Activated CD8-positive, alpha-beta memory T cell treated with anti-CD3 and anti-CD28 coated beads, Interleukin-2, amount 50 U/mL, for 48 hours (primary cell): Measurements from ENCODE around the gene SAMD8.

Source experiments
- DNase-seq: peaks from one replicate; pipeline ENCODE4 v3.0.0-alpha.2; 2020

SAMD8 gene

DNA sequence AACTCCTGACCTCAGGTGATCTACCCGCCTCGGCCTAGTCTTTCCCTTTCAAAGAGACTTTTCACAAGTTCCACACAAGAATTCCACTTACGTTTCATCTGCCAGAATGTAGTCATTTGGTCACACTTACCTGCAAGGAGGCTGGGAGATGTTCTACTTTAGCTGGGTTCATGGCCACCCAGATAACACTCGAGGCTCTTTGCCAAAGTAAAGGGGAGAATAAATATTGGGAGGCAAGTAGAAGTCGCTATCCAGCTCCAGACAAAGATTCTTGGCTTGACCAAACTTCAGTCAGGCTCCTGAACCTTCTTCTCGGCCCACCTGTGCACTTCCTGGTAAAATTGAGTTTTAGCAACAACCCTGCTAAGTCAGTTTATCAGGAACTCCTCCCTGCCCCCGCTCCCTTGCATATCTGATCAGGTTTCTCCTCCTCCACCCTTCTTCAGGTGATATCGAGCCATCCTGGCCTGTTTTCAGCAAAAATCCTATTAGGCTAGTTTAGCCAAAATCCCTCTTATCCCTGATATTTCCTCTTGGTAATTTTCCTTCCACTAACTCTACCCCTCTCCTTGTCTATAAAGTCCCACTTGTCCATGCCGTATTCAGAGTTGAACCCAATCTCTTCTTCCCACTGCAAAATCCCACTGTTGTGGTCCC is 25.1 kb upstream of the SAMD8 start:
- no peak for DNase-seq

DNA sequence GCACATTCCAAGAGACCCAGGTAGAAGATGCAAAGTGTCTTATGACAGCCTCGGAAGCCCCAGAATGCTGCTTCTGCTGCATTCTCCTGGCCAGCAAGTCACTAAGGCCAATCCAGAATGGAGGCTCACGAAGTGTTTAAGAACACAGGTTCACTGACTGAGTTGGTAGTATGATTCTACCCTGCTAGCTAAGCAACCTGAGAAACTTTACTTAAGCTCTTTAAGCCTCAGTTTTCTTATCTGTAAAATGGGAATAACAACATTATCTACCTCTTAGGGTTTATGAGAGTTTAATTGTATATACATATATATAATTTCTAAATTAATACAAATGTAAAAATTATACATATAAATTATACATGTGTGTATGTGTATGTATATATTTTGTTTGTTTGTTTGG is 22.8 kb upstream of the SAMD8 start:
- no peak for DNase-seq

DNA sequence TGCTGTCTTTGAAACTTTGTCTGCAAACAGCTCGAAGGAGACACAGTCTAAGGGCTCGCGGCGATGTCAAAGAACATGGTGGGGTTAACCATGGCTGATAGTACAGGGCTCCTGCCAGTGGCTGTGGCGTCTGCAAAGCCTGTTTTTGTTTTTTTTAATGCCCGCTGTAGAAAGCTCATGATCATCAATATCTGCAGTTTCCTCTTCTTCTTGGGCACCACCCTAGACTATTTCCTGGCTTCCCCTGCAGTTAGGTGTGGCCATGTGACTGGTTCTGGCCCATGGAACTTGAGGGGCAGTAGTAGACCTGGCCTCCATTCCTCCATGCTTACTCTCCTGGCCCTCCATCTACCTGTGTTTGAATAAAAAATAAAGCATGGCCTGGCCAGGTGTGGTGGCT is 21.8 kb upstream of the SAMD8 start:
- DNase-seq: no peak

DNA sequence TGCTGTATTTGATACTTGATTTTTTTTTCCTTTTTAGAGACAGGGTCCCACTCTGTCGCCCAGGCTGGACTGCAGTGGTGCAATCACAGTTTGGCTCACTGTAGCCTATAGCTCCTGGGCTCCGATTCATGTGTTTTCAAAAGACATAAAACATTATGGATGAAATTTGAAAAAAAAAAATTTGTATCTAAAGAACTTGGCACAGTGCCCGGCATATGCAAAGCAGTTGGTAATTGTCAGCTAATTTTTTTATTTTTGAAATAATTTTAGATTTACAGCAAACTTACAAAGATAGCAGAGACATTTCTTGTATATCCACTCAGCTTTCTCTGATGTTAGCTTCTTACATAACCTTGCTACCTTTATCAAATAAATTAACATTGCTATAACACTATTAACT is 20.3 kb upstream of the SAMD8 start:
- DNase-seq: no peak

DNA sequence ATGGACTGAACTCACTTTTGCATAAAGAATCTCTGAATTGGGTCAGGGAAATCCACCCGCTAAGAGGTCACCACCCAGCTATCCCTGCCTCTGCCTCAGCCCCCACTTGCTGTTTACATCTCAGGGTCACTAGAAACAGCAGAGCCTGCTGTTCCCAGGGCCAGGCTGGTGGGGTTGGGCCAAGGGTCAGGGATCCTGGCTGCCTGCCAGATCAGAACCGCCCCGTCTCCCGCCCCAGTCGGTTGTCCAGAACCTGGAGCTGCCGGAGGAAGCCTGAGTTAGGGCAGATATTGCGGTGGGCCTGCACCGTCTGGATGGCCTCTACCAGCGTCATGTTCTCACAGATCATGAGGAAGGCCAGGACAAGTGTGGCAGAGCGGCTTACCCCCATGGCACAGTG is 17.0 kb upstream of the SAMD8 start:
- no peak for DNase-seq

DNA sequence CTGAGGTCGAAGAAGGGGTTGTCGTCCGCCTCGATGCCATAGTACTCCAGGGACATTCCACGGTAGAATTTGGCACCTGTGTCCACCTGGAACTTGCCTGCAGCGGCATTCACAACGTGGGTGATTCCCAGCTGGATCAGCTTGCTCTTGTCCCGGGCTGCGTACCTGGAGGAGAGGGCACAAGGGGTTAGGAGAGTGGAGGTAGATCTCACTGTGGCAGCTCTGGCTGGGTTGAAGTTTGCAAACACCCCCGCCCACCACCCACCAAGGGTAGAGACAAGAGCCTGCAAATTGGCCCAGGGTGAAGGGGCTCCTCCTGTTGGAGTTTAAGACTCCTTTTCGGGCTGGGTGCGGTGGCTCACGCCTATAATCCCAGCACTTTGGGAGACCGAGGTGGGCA is 15.8 kb upstream of the SAMD8 start:
- no peak for DNase-seq

DNA sequence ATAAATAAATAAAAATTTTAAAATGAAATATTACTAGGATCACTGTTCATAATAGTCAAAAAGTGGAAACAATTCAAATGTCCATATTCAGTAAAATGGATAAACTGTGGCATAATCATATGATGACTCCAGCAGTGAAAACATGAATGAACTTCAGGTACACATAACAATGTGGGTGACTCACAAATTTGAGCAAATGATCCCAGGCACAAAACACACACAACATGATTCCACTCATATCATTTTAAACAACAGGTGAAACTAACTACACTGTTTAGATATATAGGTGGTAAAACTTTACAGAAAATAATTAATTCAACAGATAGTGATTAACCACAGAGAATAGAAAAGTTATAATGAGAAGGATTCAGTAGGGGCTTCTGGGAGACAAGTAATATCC is 14.7 kb upstream of the SAMD8 start:
- DNase-seq: no peak

DNA sequence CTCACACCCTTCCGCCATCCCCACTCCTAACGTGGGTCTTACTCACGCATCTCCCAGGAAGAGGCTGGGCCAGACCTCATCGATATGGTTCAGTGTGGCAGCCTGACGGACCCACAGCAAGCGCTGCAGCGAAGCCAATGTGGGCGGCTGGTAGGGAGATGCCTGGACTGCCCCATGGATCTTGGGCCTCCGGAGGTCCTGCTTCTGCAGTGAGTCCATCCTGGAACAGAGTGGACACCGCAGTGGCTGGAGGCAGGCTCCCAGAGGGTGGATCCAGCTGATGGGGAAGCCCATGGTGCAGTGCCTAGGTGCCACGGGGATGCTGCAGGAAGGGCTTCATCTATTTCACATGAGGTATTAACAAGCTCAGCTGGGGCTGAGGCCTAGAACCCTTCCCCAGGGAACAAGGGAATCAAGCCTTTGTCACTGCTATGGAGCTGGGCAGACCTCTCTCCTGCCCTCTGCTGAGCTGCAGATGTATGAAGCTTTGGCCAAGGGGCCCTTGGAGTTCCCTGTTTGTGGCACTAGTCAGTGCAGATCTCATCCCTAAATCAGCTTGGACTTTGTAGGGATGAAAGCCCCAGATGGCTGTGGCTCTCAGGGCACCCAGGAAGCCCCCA is 13.7 kb upstream of the SAMD8 start:
- DNase-seq: no peak

DNA sequence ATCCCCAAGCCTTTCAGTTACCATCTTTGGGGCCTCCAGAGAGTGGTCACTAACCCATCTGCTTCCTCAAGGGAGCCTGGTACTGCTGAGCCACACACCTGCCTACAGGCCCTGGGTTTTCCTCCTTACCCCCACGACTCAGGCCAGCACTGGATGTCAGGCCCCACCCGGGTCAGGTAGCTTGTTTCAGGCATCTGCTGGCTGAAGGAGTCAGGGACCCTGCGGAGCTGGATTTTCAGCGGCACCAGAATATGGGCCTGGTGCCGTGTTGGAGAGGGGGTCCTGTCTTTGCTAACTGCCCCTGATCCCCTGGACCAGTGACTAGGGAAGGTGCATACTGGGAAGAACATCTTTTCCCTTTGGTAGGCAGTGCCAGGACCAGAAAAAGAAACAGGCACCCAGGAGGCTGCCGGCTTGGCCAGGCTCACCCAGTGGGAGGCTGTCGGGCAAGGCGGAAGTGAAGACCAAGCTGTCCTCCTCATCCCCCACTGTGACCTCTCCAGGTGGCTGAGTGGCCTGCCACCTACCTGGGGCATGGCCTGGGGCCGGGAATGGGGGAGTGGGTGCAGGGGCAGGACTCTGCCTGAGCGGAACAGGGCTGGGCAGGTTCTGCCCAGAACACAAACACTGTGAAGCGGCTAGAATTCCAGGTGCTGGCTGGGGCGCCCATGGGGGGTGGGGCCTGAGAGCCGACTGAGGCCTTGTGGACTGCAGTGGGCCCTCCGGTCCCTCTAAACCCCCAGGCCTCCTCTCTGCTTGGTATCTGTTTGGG is 12.4 kb upstream of the SAMD8 start:
- DNase-seq: no peak

DNA sequence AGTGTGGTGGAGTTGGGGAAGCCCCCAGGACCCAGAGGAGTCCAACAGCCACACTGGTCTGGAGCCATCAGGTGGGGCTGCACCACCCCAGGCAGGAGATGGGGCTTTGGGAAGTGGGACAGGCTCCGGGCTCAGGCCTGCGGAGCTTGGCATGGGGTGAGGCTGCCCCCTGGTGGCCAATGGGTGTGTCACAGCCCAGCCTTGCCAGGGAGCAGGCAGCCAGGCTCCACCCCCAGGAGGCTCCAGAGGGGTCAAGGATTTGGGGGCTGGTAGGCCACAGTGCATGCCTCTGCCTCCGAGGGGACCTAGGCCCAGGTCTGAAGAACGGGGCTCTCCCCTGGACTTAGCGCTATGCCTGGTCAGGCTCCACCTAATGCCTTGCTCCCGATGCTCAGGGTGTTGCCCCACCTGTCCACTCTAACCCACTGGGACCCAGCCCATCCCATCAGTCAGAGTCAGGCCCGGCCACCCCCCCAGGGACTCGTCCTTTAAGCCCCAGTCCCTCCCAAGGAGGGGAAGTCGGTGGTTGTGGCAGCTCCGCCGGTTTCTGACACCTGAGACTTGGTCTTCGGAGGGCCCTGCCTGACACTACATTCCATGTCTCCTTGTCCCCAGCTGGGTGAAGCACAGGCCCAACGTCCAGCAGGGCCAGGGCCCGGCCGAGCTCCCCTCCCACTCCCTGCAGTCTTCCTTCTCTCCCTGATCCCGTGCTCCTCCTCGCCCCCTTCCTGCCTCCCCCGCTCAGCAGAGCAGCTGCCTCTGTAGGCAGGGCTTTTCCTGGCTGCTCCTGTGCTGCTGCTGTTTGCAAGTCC is 11.3 kb upstream of the SAMD8 start:
- DNase-seq: peak; percentile 97

DNA sequence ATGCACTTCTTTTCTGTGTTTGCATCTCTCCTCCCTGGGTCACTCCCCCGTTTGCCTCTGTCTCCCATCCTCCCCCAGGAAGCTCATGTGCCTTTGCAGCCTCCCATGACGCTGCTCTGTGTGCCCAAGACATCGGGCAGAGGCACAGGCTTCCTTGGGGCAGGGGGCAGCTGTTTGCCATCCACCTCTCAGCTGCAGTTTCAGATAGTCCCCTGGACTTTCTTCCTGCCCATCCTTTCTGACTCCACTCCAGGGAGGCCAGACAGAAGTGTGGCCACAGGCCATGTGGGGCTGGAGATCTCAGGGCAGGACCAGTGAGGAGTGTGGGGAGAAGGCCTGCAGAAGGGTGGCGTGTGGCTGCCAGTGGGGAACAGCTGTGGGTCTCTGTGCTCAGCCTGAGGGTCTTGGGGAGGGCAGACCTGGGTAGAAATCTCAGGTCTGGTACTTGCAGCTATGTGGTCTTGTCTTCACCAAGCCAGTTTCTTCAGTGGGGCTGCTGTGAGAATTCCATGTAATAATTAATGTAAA is 10.6 kb upstream of the SAMD8 start:
- DNase-seq: no peak

DNA sequence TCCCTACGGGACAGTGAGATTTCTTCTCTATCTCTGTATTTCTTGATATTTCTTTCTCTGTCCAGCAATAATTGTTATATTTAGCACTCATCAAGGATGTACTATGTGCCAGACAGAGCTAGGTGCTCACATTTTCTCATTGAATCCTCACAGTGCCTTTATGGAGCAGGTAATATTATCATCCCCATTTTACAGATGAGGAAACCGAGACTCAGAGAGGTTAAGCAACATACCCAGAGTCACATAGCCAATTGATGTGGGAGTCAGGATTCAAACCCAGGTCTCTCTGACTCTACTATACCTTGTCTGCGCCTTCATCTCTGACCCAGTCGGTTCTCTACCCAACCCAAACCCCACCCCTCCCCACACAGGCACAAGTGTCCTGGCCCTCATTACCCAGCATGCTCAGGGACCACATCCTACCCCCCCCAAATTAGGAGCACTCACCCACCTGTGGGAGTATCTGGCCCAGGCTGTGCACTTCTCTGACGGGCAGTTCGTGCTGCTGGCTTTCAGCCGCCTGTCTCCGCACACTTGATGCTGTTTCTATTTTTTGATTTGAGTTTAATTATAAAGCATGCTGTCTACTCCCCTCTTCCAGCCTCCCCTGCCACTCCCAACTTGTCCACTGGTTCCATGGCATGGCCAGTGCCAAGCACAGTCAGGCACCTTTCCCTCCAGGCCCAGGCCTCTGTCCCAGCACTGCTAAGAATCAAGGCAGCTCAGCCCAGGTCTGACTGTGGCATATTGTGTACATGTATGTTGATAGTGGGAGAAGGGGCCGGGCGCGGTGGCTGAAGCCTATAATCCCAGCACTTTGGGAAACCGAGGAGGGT is 9.8 kb upstream of the SAMD8 start:
- DNase-seq: no peak

DNA sequence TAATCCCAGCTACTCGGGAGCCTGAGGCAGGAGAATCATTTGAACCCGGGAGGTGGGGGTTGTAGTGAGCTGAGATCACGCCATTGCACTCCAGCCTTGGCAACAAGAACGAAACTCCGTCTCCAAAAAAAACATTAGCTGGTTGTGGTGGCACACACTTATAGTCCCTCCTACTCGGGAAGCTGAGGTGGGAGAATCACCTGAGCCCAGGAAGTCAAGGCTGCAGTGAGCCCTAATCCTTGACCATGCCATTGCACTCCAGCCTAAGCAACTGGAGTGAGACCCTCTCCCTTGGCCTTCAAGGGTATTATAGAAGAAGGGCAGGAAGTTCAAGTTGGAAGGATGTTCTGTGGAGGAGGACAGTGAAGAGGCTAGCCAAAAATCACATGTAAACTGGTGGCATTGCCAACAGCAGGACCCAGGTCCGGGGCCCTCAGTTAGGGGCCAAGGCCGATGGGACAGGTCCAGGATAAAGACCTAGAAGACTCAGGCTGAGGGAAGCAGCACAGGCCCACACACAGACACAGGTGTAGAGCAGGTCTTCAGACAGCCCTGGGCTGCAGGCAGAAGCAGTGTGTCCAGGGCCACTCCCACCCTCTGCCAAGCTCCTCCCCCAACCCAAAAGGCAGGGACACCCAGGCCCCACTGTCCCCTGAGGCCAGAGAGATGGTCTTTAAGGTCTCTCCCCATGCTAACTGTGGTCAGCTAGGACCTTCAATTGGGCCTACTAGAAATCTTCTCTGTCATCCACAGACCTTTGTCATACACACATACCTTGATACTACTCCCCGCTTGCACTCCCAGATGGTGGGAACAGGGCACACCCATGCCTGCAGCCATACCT is 8.4 kb upstream of the SAMD8 start:
- DNase-seq: no peak

DNA sequence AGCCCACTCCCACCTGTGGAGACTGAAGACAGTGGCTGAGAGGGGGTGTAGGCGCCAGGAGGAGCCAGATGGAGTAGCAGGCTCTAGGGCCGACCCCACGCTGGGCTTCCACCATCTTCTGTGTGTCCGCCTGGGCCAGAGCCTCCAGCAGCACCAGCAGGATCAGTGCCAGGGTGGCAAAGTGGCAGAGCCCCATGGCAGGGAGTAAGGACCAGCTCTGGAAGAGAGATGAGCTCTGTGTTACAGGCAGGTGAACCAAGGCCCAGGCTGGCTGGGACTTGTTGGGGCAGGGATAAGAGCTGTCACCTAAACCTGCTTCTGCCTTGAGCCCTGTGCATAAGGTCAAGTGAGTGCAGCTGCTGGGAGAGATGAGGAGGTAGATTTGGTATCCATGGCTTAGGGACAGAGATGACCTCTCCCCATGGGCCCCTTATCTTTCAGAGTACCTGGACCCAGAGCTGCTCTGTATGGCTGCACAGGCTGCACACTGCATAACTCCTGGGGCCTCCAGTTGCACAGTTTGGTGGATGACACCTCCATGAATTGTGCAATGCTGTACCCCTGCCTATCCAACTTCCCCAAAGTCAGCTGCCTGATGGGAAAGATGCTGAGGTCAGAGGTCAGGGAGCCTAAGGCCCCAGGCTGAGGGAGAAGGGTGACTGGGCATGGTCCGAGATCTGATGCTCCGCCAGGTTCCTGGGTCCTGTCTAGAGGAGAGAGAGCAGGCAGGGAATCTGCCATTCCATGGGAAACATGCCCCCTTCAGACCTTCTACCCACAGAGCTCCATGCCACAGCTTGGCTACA is 7.4 kb upstream of the SAMD8 start:
- DNase-seq: no peak

DNA sequence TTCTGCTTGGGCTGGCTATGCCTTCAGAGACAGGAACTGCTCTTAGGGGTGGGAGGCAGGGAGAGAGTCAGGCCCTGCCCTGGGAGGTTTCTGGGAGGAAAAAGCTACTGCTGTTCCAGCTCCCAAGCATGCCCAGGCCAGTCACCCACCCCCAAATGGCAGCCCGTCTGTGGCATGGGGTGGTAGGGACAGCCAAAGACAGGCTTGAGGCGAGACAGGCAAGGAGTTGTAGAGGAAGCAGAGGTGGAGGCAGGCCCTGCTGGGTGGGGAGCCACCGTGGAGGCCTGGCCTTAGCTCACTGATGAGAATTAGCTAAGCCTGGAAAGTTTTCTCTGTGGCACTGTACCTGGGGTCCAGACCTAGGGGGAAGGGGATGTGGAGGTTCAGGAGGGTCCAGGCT is 6.6 kb upstream of the SAMD8 start:
- DNase-seq: no peak

DNA sequence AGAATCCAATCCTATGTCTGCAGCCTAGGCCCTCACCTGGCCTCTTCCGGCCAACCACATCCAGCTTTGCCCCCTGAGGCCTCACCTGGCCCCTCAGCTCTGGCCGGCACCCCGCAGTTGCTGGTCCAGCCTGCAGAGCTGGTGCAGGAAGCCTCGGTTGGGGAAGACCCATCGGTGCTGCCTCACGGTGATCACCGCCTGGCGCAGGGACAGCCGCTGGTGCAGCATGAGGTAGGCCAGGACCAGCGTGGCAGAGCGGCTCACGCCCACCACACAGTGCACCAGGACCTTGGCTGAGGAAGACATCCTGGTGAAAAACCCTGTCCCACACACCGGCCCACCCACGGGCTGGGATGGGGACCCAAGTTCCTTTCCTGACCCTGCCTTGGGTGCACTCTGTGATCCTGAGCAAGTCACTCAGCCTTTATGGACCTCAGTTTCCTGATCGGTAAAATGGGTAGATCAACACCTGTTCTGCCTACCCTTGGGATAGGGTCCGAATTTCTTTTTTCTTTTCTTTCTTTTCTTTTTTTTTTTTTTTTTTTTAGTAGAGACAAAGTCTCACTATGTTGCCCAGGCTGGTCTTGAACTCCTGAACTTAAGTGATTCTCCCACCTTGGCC is 5.8 kb upstream of the SAMD8 start:
- peak; percentile 42 for DNase-seq

DNA sequence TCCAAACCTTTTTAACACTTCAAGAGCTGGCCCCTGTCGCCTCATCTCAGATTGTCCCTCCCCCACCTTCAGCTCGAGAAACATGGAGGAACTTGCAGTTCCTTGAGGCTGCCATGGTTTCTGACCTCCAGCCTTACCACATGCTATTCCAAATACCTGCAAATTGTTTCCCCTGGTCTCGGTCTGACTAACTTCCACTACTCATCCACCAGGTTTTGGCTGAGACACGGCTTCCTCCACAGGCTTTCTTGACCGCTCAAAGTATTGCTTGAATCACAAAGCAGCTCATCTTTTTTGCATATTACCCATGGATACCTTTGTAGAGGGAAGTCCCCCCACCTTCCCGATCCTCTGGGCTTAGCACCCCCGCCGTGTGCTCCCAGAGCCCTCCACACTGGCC is 5.2 kb upstream of the SAMD8 start:
- DNase-seq: peak; percentile 34

DNA sequence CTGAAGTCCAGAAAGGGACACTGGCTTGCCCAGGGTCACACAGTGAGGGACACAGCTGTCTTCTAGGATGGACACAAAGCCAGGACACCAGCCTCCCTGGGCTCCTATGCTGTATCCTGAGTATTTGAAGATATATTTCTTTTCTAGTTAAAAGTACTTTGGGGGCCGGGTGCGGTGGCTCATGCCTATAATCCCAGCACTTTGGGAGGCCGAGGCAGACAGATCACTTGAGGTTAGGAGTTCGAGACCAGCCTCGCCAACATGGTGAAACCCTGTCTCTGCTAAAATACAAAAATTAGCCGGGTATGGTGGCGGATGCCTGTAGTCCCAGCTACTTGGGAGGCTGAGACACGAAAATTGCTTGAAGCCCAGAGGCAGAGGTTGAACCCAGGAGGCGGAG is 4.6 kb upstream of the SAMD8 start:
- DNase-seq: peak; percentile 40

DNA sequence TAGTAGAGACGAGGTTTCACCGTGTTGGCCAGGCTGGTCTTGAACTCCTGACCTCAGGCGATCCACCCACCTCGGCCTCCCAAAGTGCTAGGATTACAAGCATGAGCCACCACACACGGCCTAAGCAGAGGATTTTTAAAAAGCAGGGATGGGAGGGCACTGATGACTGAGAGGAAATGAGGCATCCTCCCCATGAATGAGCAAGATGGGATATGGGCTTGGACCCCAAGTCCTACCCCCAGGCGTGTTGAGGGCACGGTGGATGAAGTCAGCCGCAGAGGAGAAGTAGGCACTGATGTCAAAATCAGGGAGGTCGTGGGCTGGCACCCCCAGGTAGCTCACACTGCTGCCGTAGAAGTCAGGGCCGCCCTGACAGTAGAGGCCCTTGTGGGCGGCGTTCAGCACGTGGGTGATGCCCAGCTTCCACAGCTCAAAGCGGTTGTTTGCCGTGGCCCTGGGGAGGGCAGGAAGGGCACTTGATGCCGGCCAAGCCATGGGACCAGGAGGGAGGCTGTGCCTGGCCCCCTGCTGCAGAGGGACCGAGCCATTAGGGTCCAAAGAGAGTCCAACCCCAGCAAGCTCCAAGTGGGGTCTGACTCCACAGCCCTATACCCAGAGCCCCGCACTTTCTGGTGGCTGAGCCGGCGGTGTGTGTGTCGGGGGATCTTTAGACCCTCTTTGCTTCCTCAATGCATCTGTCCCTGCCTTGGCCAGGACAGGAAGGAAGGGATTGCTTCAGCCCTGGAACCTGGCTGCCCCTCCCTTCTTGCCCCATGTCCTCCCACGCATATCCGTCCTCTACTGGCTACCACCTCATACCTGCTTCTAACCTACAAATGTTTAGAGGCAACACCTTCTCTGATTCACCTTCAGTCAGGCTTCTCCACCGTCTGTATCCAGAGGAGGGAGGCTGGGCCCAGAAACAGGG is 3.4 kb upstream of the SAMD8 start:
- no peak for DNase-seq
